Astrocyte (in vitro differentiated cells and primary cell): ENCODE measurements around the gene CBLN3.

Experiments
- CTCF ChIP-seq: IDR thresholded peaks from 2 replicates; pipeline ENCODE4 v1.5.1; 2011; ENCODE audit warnings: low read depth, mild to moderate bottlenecking, inconsistent platforms, low read length, moderate library complexity; ENCODE audit not compliant: insufficient read depth
- EZH2 ChIP-seq: IDR thresholded peaks from 2 replicates; pipeline ENCODE4 v1.6.1; 2012; ENCODE audit warnings: mild to moderate bottlenecking, low read length, inconsistent platforms; ENCODE audit not compliant: insufficient read depth

GRCh38 chr14:24442240-24443052, 13.0 kb upstream of the CBLN3 start, which contains the start of gene SDR39U1:
- TF ChIP-seq CTCF (no peak), EZH2 (no peak)
